ENCODE measurements around the gene IMPA2.

DNA sequence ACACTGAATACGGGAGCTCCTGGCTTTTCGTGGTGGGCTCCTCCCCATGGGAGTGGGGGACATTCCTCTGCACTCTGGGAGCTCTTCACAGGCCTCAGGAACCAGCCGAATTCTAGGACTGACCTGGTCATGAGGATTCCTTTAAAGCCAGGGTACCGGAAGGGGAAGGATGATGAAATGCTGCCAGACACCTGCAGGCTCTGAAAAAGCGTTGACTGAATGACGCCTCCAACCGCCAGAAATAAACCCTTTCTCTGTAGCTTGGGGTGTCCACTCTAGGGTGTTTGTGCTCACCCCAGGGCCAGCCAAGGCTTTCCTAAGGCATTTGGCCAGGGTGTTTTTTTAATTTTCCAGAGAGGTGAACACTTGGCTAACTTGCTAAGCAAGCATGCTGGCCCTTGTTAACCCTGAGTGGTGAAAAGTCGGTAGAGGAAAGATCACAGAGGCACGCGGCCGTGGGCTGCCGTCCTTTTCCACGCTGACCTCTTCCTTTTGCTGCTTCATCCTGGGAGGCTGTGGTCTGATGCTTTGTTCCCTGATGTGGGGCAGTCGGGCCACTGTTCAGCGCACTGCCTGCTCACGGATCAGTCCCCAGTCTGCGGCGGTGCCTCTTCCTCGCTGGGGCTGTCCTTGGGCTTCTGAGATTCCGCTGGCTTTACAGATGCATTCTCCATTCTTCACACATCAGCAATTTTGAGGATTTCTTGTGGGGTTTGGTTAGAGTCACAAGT lies 32.0 kb downstream of the IMPA2 start:
- TF ChIP-seq EZH2phosphoT487 (IDR thresholded peaks at IDR 0.05) = no peak
- TF ChIP-seq, protein P1, sequence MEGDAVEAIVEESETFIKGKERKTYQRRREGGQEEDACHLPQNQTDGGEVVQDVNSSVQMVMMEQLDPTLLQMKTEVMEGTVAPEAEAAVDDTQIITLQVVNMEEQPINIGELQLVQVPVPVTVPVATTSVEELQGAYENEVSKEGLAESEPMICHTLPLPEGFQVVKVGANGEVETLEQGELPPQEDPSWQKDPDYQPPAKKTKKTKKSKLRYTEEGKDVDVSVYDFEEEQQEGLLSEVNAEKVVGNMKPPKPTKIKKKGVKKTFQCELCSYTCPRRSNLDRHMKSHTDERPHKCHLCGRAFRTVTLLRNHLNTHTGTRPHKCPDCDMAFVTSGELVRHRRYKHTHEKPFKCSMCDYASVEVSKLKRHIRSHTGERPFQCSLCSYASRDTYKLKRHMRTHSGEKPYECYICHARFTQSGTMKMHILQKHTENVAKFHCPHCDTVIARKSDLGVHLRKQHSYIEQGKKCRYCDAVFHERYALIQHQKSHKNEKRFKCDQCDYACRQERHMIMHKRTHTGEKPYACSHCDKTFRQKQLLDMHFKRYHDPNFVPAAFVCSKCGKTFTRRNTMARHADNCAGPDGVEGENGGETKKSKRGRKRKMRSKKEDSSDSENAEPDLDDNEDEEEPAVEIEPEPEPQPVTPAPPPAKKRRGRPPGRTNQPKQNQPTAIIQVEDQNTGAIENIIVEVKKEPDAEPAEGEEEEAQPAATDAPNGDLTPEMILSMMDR (IDR thresholded peaks at IDR 0.05) = no peak

Measured in neural progenitor cell (in vitro differentiated cells).